Measurements from ENCODE around the gene RTN3.
"Not testable (repeated sequence)": the region's sequence is repeated elsewhere in the genome, so short reads cannot be mapped to it uniquely, and the experiment has no call there.

The RTN3 gene

GRCh38 chr11:63768237-63769041 lies 87.1 kb downstream of the RTN3 start, which contains the start of gene ZFTA:
Gene ZFTA (minus strand): TSS chr11:63768775. CDS start chr11:63768622, 153 bp downstream.
- Mint-ChIP-seq H3K27ac (peak within 1 kb of the TSS; percentile 86 to 87), H3K9me3 (no peaks in the 10 kb centered on the region), H3K4me3 (peak within 1 kb of the TSS; percentile 94 to 97), H3K27me3 (peaks cover 32% of the 10 kb centered on the region), H3K4me1 (peaks cover 28% of the 10 kb centered on the region)
- DNase-seq (peak; percentile 67 to 82), ATAC-seq (peak; percentile 73)

GRCh38 chr11:63769042-63769713 lies 87.9 kb downstream of the RTN3 start:
- ATAC-seq = peak; percentile 62
- peaks cover 28% of the 10 kb centered on the region for H3K4me1 Mint-ChIP-seq
- peak; percentile 50 to 63 for DNase-seq
- H3K27me3 Mint-ChIP-seq = peaks cover 32% of the 10 kb centered on the region
- H3K4me3 Mint-ChIP-seq = peak overlapping the region; percentile 55 to 71
- no peaks in the 10 kb centered on the region for H3K9me3 Mint-ChIP-seq
- H3K27ac Mint-ChIP-seq = no peak overlapping the region

GRCh38 chr11:63769714-63770455 lies 88.6 kb downstream of the RTN3 start:
- Mint-ChIP-seq H3K9me3 (no peaks in the 10 kb centered on the region), H3K4me3 (peak overlapping the region; percentile 37 to 71), H3K27me3 (peaks cover 32% of the 10 kb centered on the region), H3K27ac (no peak overlapping the region), H3K4me1 (peaks cover 28% of the 10 kb centered on the region)
- ATAC-seq (no peak), DNase-seq (no peak)

- no peak overlapping the region for H3K4me3 Mint-ChIP-seq
- H3K27me3 Mint-ChIP-seq = peaks cover 32% of the 10 kb centered on the region
- no peak for DNase-seq
- ATAC-seq = no peak
- H3K9me3 Mint-ChIP-seq = no peaks in the 10 kb centered on the region
- peaks cover 28% of the 10 kb centered on the region for H3K4me1 Mint-ChIP-seq
- no peak overlapping the region for H3K27ac Mint-ChIP-seq
Observed at GRCh38 chr11:63770763-63771162, 89.5 kb downstream of the RTN3 start.

GRCh38 chr11:63771741-63772318 lies 90.5 kb downstream of the RTN3 start:
- Mint-ChIP-seq H3K27ac (peak overlapping the region in 1 of 2 donors; percentile 36), H3K27me3 (peaks cover 32% of the 10 kb centered on the region), H3K4me1 (peaks cover 19% of the 10 kb centered on the region)
- not testable (repeated sequence) for ATAC-seq, DNase-seq, H3K4me3 Mint-ChIP-seq, H3K9me3 Mint-ChIP-seq

GRCh38 chr11:63775191-63775590 lies 93.9 kb downstream of the RTN3 start:
- ATAC-seq (no peak), DNase-seq (no peak)
- Mint-ChIP-seq H3K27ac (no peak overlapping the region), H3K4me1 (peaks cover 3% of the 10 kb centered on the region), H3K27me3 (peaks cover 28% of the 10 kb centered on the region), H3K4me3 (no peak overlapping the region), H3K9me3 (no peaks in the 10 kb centered on the region)

GRCh38 chr11:63779039-63779438 lies 97.7 kb downstream of the RTN3 start:
- Mint-ChIP-seq H3K4me3 (no peak overlapping the region), H3K9me3 (no peaks in the 10 kb centered on the region), H3K27me3 (no peaks in the 10 kb centered on the region), H3K27ac (no peak overlapping the region), H3K4me1 (no peaks in the 10 kb centered on the region)
- no peak for ATAC-seq
- no peak for DNase-seq

- DNase-seq = no peak
- Mint-ChIP-seq H3K9me3 (no peaks in the 10 kb centered on the region), H3K27me3 (no peaks in the 10 kb centered on the region), H3K4me1 (peaks cover 11% of the 10 kb centered on the region), H3K27ac (no peak overlapping the region), H3K4me3 (no peak overlapping the region)
- ATAC-seq = no peak
Observed at GRCh38 chr11:63782749-63783148, 101.4 kb downstream of the RTN3 start.

- H3K4me1 Mint-ChIP-seq = peaks cover 11% of the 10 kb centered on the region
- H3K9me3 Mint-ChIP-seq = no peaks in the 10 kb centered on the region
- no peak overlapping the region for H3K27ac Mint-ChIP-seq
- ATAC-seq = no peak
- H3K27me3 Mint-ChIP-seq = no peaks in the 10 kb centered on the region
- no peak overlapping the region for H3K4me3 Mint-ChIP-seq
- DNase-seq = no peak
Observed at GRCh38 chr11:63783925-63784592, 102.8 kb downstream of the RTN3 start.

- DNase-seq (no peak), ATAC-seq (no peak)
- H3K27me3 Mint-ChIP-seq = no peaks in the 10 kb centered on the region
- peaks cover 11% of the 10 kb centered on the region for H3K4me1 Mint-ChIP-seq
- H3K27ac Mint-ChIP-seq = no peak overlapping the region
- H3K9me3 Mint-ChIP-seq = no peaks in the 10 kb centered on the region
- no peak overlapping the region for H3K4me3 Mint-ChIP-seq
Observed at GRCh38 chr11:63785823-63786222, 104.5 kb downstream of the RTN3 start.

- Mint-ChIP-seq H3K27me3 (peaks cover 8% of the 10 kb centered on the region), H3K4me1 (no peaks in the 10 kb centered on the region), H3K27ac (no peak overlapping the region), H3K4me3 (no peak overlapping the region), H3K9me3 (peaks cover 6 to 10% of the 10 kb centered on the region in 2 donors)
- ATAC-seq (no peak), DNase-seq (no peak)
Observed at GRCh38 chr11:63791495-63792167, 110.3 kb downstream of the RTN3 start.

- no peak for DNase-seq
- no peaks in the 10 kb centered on the region for H3K4me1 Mint-ChIP-seq
- H3K4me3 Mint-ChIP-seq = no peak overlapping the region
- no peak overlapping the region for H3K27ac Mint-ChIP-seq
- no peak for ATAC-seq
- H3K27me3 Mint-ChIP-seq = peaks cover 14% of the 10 kb centered on the region
- peaks cover 6 to 10% of the 10 kb centered on the region in 2 donors for H3K9me3 Mint-ChIP-seq
Observed at GRCh38 chr11:63793161-63793560, 111.9 kb downstream of the RTN3 start.

GRCh38 chr11:63795066-63795465 lies 113.8 kb downstream of the RTN3 start:
- DNase-seq = no peak
- peaks cover 14% of the 10 kb centered on the region for H3K27me3 Mint-ChIP-seq
- H3K4me1 Mint-ChIP-seq = no peaks in the 10 kb centered on the region
- no peak for ATAC-seq
- no peak overlapping the region for H3K4me3 Mint-ChIP-seq
- H3K27ac Mint-ChIP-seq = peak overlapping the region in 1 of 2 donors; percentile 15
- peaks cover 6 to 10% of the 10 kb centered on the region in 2 donors for H3K9me3 Mint-ChIP-seq

- peaks cover 14% of the 10 kb centered on the region for H3K27me3 Mint-ChIP-seq
- peak overlapping the region in 1 of 2 donors; percentile 61 for H3K27ac Mint-ChIP-seq
- no peak for ATAC-seq
- H3K9me3 Mint-ChIP-seq = no peaks in the 10 kb centered on the region
- no peak overlapping the region for H3K4me3 Mint-ChIP-seq
- DNase-seq = no peak
- H3K4me1 Mint-ChIP-seq = no peaks in the 10 kb centered on the region
Observed at GRCh38 chr11:63800921-63801320, 119.6 kb downstream of the RTN3 start.
